AG04450 (cell line): ENCODE results near the gene SNAP25. TPM values are rescaled to one million over a fixed set of nuclear protein-coding genes. Genes with fewer than 3 reads are reported as not detected.

Experiments
- CTCF ChIA-PET: fragments of 300-600, 350-600 bp; formaldehyde crosslinking; extraction: SDS; loops from one replicate; lab custom pipeline; 2022; ENCODE audit warnings: antibody characterized with exemption, inconsistent platforms; lab: Charles Lee
- POLR2A ChIA-PET: fragments of 350-600 bp; formaldehyde crosslinking; extraction: SDS; loops from one replicate; lab custom pipeline; 2021; ENCODE audit warnings: antibody characterized with exemption, inconsistent platforms; lab: Yijun Ruan, JAX
- DNase-seq: peaks from one replicate; pipeline ENCODE4 v3.0.0-alpha.2; 2011; ENCODE audit warnings: low read depth, low spot score
- H3K27ac ChIP-seq: one replicate; pipeline ENCODE4 v1.5.1; 2012; ENCODE audit warnings: low read depth, low read length, control low read depth
- H3K27me3 ChIP-seq: one replicate; pipeline ENCODE4 v1.6.0; 2012; ENCODE audit warnings: low read length; ENCODE audit not compliant: control insufficient read depth, insufficient read depth
- H3K4me3 ChIP-seq: 2 replicates; pipeline ENCODE4 v1.5.1; 2011; ENCODE audit warnings: mild to moderate bottlenecking, low read depth, low read length, control low read depth
- H3K9me3 ChIP-seq: 2 replicates; pipeline ENCODE4 v1.5.1; 2012; ENCODE audit warnings: low read length; ENCODE audit not compliant: control insufficient read depth, insufficient read depth
- polyA plus RNA-seq: library from polyadenylated mRNA; depleted of rRNA; stranded (reverse); fragments of >200 nt; gene quantifications from 2 replicates; pipeline ENCODE4 v1.2.3, GENCODE V29; 2011
- TF ChIP-seq, protein P1 (sequence below): IDR thresholded peaks from 2 replicates; pipeline ENCODE4 v1.5.1; 2011; ENCODE audit warnings: low read depth, low read length, control low read depth, inconsistent platforms

SNAP25 gene
- polyA plus RNA-seq, 1 experiment = 6.6 TPM

DNA sequence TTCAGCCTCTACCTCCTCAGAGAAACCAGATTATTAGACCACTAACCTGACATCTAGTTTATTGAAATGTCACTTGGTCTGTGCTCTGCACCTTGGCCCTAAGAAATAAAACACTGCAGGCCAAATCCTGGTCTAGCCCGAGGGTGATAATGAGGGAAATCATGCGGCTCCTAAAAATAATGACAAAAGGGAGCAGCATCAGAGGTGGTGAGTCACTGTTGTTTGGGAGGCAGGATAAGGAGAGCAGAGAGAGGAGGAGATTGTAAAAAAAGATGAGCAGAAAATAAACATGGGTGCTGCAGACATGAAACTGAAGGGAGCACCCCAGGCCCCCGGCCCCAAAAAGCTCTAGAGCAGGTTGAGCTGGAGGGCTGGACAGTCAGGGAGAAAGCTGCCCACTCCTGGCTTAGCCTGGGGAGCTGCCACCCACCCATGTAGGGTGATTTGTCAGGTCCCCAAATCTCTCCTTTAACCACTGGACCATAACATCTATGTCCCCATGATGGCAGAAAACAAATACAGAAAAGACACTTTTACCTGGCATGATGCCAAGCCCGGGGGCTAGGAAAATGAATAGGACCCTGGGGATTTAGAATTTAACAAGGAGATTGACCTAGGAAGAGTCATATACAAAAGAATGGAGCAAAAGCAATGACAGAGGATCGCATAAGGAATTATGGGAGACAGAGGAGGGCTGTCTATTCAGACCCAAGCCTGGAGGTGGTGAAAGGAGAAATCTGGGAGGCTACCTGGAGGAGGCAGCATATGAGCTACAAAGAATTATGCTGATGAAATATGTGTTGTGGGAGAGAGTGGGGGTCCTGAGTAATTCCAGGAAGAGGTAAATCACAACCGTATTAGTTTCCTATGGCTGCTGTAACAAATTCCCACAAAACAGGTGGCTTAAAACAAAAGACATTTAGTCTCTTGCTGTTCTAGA, 103.7 kb downstream of the SNAP25 start:
- DNase-seq = no peak
- CTCF ChIA-PET = interaction anchor here (0.6 kb wide), 1 partner anchor 14 kb away, joined by 7 read pairs; no protein-coding TSS in a partner anchor
- POLR2A ChIA-PET = no interaction called here
- TF ChIP-seq, protein P1, sequence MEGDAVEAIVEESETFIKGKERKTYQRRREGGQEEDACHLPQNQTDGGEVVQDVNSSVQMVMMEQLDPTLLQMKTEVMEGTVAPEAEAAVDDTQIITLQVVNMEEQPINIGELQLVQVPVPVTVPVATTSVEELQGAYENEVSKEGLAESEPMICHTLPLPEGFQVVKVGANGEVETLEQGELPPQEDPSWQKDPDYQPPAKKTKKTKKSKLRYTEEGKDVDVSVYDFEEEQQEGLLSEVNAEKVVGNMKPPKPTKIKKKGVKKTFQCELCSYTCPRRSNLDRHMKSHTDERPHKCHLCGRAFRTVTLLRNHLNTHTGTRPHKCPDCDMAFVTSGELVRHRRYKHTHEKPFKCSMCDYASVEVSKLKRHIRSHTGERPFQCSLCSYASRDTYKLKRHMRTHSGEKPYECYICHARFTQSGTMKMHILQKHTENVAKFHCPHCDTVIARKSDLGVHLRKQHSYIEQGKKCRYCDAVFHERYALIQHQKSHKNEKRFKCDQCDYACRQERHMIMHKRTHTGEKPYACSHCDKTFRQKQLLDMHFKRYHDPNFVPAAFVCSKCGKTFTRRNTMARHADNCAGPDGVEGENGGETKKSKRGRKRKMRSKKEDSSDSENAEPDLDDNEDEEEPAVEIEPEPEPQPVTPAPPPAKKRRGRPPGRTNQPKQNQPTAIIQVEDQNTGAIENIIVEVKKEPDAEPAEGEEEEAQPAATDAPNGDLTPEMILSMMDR = no peak
- Histone ChIP-seq H3K9me3 (no peaks in the 10 kb centered on the region), H3K27ac (no peak overlapping the region), H3K4me3 (no peak overlapping the region), H3K27me3 (no peaks in the 10 kb centered on the region)

DNA sequence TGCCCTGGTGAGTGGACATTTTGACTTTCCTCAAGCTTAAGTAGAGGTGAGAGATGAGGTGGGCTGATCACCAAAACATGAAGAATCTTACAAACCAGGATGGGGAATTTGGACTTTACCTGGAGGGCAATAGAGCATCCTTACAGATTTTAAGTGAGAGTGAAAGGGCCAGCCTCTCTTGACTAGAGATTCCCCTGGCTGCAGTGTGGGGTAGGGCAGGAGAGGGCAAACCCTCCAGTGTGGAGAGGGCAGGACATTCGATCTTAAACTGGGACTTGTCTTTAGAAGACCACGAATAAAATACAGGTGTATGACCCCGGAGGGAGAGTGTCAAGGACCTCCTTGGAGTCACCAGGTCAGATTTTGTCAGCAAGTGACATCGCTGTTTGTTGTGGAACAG, 105.1 kb downstream of the SNAP25 start:
- no peaks in the 10 kb centered on the region for H3K9me3 ChIP-seq
- POLR2A ChIA-PET = no interaction called here
- DNase-seq = no peak
- H3K4me3 ChIP-seq = no peak overlapping the region
- TF ChIP-seq, protein P1 = no peak
- CTCF ChIA-PET = no interaction called here
- no peaks in the 10 kb centered on the region for H3K27me3 ChIP-seq
- H3K27ac ChIP-seq = no peak overlapping the region

DNA sequence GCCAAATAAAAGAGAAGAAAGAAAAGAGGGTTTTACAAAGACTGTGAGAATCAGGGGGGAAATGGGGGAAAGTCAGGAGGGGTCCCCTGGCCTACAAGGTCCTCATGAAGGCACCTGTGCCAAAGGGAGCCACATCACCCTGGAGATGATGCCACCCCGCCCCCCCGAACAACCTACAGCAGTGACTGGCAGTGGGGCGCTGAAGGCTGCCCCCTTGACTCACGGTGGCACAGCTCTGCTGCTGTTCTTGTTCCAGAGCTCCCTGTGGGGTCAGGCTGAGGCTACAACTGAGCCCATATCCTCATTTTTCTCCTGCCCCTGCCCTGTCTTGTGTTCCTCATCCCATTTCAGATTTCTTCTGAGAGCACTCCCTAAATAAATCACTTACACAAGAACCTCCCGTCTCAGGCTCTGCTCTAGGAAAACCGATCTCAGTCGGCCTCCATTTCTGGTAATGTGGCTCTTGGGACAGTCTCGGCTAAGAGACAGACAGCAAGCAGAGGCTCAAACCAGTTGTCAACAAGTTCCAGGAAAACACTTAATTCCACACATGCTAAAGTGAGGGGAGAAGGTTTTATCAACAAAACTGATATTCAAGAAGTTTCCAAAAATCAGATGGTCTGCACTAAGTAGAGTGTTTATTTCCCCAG, 105.7 kb downstream of the SNAP25 start:
- ChIA-PET POLR2A (no interaction called here), CTCF (no interaction called here)
- TF ChIP-seq, protein P1 = no peak
- Histone ChIP-seq H3K4me3 (no peak overlapping the region), H3K27ac (no peak overlapping the region), H3K9me3 (no peaks in the 10 kb centered on the region), H3K27me3 (no peaks in the 10 kb centered on the region)
- DNase-seq = no peak

DNA sequence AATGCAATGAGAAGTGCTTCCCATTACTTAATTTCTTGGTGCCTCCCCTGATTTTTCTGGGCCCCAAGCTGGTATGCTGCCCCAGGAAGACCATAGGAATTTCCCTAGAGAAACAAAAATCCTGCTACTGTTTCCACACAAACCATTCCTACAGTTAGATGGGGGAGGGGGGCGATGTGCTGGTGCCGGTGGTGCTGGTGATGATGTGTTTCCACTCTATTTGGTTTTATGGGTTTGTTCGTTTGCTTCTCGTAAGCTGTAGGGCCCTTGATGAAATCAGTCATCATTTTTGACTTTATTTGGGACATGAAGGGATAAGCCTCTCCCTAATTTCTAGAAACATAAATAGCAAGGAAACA, 110.2 kb downstream of the SNAP25 start:
- H3K27me3 ChIP-seq = no peaks in the 10 kb centered on the region
- no peaks in the 10 kb centered on the region for H3K9me3 ChIP-seq
- no peak for DNase-seq
- H3K4me3 ChIP-seq = no peak overlapping the region
- ChIA-PET CTCF (no interaction called here), POLR2A (no interaction called here)
- TF ChIP-seq, protein P1 = no peak
- H3K27ac ChIP-seq = no peak overlapping the region
